Cortex of kidney (tissue), 1 donor: ENCODE data around the gene AFAP1.

Source experiments
- DNase-seq: peaks from one replicate; lab custom pipeline; 2025; lab: John Stamatoyannopoulos, UW

AFAP1 gene

GRCh38 chr4:7820031-7820818 lies 119.4 kb downstream of the AFAP1 start:
- no peak for DNase-seq

GRCh38 chr4:7819446-7819845 lies 120.2 kb downstream of the AFAP1 start:
- DNase-seq, result no peak

GRCh38 chr4:7818399-7818911 lies 121.2 kb downstream of the AFAP1 start:
- no peak for DNase-seq

- no peak for DNase-seq
These were observed 121.7 kb downstream of the AFAP1 start for GRCh38 chr4:7817877-7818398.

- no peak for DNase-seq
These were observed 122.9 kb downstream of the AFAP1 start for GRCh38 chr4:7816771-7817170.

- no peak for DNase-seq
These were observed 123.7 kb downstream of the AFAP1 start for GRCh38 chr4:7815981-7816380.

- DNase-seq, result no peak
These were observed 124.1 kb downstream of the AFAP1 start for GRCh38 chr4:7815562-7815961.

GRCh38 chr4:7814451-7814850 lies 125.2 kb downstream of the AFAP1 start:
- DNase-seq, result no peak

GRCh38 chr4:7813674-7814073 lies 126.0 kb downstream of the AFAP1 start:
- DNase-seq, result no peak

GRCh38 chr4:7812921-7813320 lies 126.7 kb downstream of the AFAP1 start:
- DNase-seq, result no peak

GRCh38 chr4:7812231-7812857 lies 127.3 kb downstream of the AFAP1 start:
- DNase-seq, result no peak

- no peak for DNase-seq
These were observed 128.0 kb downstream of the AFAP1 start for GRCh38 chr4:7811536-7812191.

- no peak for DNase-seq
These were observed 128.7 kb downstream of the AFAP1 start for GRCh38 chr4:7810783-7811535.

GRCh38 chr4:7808752-7809151 lies 130.9 kb downstream of the AFAP1 start:
- no peak for DNase-seq

GRCh38 chr4:7808181-7808580 lies 131.5 kb downstream of the AFAP1 start:
- no peak for DNase-seq

GRCh38 chr4:7807351-7807921 lies 132.2 kb downstream of the AFAP1 start:
- DNase-seq, result no peak

GRCh38 chr4:7806338-7807090 lies 133.1 kb downstream of the AFAP1 start:
- DNase-seq, result no peak

- no peak for DNase-seq
These were observed 133.9 kb downstream of the AFAP1 start for GRCh38 chr4:7805533-7806337.

GRCh38 chr4:7804756-7805385 lies 134.8 kb downstream of the AFAP1 start:
- no peak for DNase-seq
